ENCODE measurements around the gene METTL6.

GRCh38 chr3:15440891-15441290 lies 13.5 kb upstream of the METTL6 start:
- TF ChIP-seq, protein P1, sequence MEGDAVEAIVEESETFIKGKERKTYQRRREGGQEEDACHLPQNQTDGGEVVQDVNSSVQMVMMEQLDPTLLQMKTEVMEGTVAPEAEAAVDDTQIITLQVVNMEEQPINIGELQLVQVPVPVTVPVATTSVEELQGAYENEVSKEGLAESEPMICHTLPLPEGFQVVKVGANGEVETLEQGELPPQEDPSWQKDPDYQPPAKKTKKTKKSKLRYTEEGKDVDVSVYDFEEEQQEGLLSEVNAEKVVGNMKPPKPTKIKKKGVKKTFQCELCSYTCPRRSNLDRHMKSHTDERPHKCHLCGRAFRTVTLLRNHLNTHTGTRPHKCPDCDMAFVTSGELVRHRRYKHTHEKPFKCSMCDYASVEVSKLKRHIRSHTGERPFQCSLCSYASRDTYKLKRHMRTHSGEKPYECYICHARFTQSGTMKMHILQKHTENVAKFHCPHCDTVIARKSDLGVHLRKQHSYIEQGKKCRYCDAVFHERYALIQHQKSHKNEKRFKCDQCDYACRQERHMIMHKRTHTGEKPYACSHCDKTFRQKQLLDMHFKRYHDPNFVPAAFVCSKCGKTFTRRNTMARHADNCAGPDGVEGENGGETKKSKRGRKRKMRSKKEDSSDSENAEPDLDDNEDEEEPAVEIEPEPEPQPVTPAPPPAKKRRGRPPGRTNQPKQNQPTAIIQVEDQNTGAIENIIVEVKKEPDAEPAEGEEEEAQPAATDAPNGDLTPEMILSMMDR (IDR thresholded peaks at IDR 0.05; ENCODE audit: low read length), result no peak
- no peak for TF ChIP-seq EZH2 (IDR thresholded peaks at IDR 0.05; ENCODE audit: borderline replicate concordance, low read length)

Measured in OCI-LY1 (cell line).